ENCODE data around the gene IFITM1. TPM values are rescaled to one million over a fixed set of nuclear protein-coding genes. Genes with fewer than 3 reads are reported as not detected.
A peak's percentile ranks its signal among the peaks of the same experiment; 100 is the strongest.

IFITM1 gene
- total RNA-seq, 4 donors from 2014 or later, result 224 to 389 (median 247) TPM

DNA sequence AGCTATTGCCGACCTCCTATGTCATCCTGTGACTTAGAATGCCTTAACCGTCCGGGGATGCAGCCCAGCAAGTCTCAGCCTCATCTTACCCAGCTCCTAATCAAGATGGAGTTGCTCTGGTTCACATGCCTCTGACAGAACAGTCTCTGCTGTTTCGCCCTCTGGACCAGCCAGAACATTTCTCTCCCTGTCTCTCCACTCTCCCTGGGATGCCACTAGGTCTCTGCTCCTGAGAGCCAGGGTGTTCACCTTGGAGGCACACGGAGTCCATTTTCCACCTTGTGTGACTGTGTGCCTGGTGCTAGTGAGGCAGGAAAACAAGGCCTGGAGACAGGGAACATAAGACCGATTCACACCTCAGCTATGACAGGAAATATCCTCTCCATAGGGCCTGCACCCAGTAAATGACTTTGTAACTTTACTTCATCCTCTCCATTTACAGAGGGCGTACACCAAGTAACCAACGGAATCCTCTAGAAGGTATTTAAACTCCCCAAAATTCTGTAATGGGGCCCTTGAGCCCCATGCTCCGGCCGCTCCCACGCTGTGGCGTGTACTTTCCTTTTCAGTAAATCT, 38.7 kb downstream of the IFITM1 start:
- ATAC-seq (ENCODE audit: low FRiP score) (no peak), DNase-seq (ENCODE audit: low spot score) (no peak)

DNA sequence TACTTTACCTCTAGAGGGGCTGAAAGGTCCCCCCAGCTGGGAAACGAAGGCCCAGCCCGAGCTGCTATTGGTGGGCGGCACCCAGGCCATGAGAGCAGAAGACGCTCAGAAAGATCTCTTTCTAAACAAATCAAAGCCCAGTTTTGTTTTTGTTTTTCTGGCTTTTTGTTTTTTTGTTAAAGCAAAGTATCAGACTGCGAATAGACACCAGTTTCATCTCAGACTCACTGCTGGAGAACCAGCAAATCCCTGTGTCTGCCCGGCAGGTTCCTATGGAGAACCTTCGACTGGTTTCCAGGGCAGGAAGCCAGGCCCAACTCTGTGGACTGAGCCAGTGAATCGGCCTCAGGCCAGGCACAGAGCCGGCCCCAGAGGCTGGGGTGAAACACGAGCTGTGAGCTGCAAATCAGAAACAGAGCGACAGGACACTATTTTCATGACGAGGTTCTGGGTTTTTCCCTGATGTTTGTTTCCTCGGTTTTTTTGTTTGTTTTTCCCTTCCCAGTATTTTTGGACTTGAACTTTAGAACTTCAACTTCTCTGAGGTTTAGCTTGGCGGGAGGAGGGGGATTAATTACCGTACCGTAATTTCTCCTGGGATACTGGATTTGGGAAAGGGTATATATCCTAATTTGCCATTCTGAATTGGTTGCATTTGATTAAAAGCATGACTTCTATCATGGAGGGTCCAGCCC, 39.5 kb downstream of the IFITM1 start:
- TF ChIP-seq, protein P1, sequence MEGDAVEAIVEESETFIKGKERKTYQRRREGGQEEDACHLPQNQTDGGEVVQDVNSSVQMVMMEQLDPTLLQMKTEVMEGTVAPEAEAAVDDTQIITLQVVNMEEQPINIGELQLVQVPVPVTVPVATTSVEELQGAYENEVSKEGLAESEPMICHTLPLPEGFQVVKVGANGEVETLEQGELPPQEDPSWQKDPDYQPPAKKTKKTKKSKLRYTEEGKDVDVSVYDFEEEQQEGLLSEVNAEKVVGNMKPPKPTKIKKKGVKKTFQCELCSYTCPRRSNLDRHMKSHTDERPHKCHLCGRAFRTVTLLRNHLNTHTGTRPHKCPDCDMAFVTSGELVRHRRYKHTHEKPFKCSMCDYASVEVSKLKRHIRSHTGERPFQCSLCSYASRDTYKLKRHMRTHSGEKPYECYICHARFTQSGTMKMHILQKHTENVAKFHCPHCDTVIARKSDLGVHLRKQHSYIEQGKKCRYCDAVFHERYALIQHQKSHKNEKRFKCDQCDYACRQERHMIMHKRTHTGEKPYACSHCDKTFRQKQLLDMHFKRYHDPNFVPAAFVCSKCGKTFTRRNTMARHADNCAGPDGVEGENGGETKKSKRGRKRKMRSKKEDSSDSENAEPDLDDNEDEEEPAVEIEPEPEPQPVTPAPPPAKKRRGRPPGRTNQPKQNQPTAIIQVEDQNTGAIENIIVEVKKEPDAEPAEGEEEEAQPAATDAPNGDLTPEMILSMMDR (IDR thresholded peaks at IDR 0.05), result no peak
- ATAC-seq (ENCODE audit: low FRiP score), result peak; percentile 41
- DNase-seq (ENCODE audit: low spot score), result peak; percentile 52

More for the DNA sequence above, 38.7 kb downstream of the IFITM1 start:
- TF ChIP-seq, protein P1 (IDR thresholded peaks at IDR 0.05), result no peak

DNA sequence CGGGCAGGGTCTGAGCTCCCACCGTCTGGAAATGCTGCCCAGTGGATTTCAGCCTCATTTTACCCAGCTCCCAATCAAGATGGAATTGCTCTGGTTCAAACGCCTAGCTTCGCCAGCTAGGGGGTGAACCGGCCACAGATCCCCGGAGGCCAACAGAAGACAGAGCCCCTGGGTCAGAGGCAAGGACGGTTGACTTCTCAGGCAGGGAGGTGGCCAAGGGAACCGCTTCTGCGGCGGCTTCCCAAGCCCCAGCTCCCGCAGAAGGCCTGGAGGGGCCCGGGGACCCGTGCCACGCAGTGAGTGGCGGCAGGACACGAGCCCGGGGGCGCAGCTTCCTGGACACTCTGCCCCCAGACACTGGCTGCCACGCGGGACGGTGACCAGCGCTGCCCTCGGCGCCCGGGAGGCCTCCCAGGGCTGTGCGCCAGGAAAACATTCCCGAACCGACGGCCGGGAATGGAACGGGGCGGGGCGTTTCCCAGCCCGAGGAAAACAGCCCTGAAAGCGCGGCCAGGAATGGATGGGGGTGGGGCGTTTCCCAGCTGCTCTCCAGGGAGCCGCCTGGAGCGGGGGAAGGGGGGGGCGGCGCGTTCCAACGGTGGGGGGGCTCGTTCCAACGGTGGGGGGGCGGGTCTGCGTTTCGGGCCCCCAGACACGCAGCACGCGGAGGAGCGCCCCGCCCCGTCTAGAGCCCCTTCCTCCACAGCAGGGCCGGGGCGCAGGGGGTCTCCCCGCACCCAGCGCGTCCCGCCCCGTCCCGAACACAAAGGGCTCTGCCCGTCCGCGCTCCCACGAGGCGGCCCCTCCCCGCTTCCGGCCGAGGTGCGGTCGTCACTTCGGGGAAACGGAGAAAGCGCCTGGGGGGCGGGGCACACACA, 42.0 kb downstream of the IFITM1 start:
- DNase-seq (ENCODE audit: low spot score) (peak; percentile 77), ATAC-seq (ENCODE audit: low FRiP score) (peak; percentile 90)
- TF ChIP-seq, protein P1 (IDR thresholded peaks at IDR 0.05), result no peak

DNA sequence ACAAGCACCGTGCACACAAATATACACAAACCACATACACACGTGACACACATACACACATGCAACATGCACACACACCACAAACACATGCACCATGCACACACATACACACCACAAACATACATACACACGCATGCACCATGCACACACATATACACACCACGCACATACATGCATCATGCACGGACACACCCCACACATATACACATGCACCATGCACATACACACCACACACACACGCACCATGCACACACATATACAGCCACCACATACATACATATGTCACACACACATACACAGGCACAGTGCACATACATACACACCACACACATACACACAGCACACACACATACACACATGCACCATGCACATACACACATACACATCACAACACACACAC, 42.8 kb downstream of the IFITM1 start:
- DNase-seq (ENCODE audit: low spot score) (no peak), ATAC-seq (ENCODE audit: low FRiP score) (no peak)
- TF ChIP-seq, protein P1 (IDR thresholded peaks at IDR 0.05), result no peak

DNA sequence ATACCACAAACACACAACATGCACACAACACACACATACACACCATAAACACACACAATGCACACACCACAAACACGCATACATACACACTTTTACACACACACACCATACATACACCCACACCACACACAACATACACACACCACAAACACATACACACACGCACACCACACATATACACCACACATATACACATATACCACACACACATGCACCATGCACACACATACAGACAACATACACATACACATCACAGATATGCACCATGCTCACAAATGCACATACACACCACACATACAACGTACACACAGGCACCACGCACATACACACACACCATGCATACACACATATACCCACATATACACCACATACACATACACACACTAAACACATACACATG, 43.7 kb downstream of the IFITM1 start:
- DNase-seq (ENCODE audit: low spot score), result no peak
- no peak for ATAC-seq (ENCODE audit: low FRiP score)
- TF ChIP-seq, protein P1 (IDR thresholded peaks at IDR 0.05), result no peak

DNA sequence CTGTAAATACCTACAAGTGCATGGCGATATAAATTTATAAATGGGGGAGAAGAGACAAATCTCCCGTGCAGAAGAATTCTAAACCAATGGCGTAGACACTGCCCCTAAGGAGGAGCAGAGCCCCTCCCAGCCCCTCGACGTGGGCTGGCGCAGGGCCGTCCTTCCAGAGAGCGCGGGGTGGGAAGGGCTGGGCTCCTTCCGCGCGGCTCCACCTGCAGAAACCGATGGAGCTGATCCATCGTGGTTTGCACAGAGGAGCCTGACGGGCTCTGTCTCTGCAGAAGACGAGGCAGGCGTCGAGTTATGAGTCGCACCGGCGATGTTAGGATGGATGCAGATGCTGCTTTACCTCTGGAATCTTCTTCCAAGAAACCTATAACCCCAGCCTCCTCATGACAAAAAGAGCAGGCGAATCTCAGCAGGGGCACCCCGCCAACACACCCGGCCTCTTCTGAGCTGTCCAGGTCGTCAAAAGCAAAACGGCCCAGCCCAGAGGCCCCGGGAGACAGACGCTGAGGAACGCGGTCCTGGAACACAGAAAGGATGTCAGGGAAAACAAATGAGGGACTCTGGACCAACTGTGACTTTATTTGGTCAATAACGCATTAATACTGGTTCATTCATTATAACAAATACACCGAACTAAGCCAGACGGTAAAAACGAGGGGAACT, 44.4 kb downstream of the IFITM1 start:
- no peak for ATAC-seq (ENCODE audit: low FRiP score)
- TF ChIP-seq, protein P1 (IDR thresholded peaks at IDR 0.05), result no peak
- DNase-seq (ENCODE audit: low spot score), result no peak

Data from omental fat pad (tissue), 4 donors.